K562 (cell line): ENCODE measurements around the gene SENP3. TPM values are rescaled to one million over a fixed set of nuclear protein-coding genes. Genes with fewer than 3 reads are reported as not detected.

ENCODE experiments used
- CEBPZ ChIP-seq: fragments of 150-350 bp; IDR thresholded peaks from 2 replicates; pipeline ENCODE4 v1.6.1; 2014; ENCODE audit warnings: low read depth, mild to moderate bottlenecking, low read length, borderline replicate concordance
- CTBP1 ChIP-seq: fragments of 450-650 bp; IDR thresholded peaks from 2 replicates; pipeline ENCODE4 v1.6.1; 2016; ENCODE audit warnings: borderline replicate concordance
- EHMT2 ChIP-seq: fragments of 450-650 bp; IDR thresholded peaks from 2 replicates; pipeline ENCODE4 v1.6.1; 2018; ENCODE audit warnings: antibody characterized with exemption
- FOSL1 ChIP-seq: fragments of 200-800 bp; sonication (Bioruptor generic); conservative IDR thresholded peaks from 2 replicates; pipeline ENCODE4 v1.6.1; 2016; ENCODE audit warnings: missing genetic modification characterization, missing compliant biosample characterization
- GTF2A2 ChIP-seq: IDR thresholded peaks from 2 replicates; pipeline ENCODE4 v1.6.1; 2016; ENCODE audit warnings: mild to moderate bottlenecking, missing genetic modification characterization, missing compliant biosample characterization
- GTF2E2 ChIP-seq: fragments of 200-800 bp; sonication (Bioruptor generic); IDR thresholded peaks from 2 replicates; pipeline ENCODE4 v1.6.1; 2016; ENCODE audit warnings: missing genetic modification characterization, missing compliant biosample characterization
- HES1 ChIP-seq: fragments of 450-650 bp; IDR thresholded peaks from 2 replicates; pipeline ENCODE4 v1.6.1; 2016; ENCODE audit warnings: low read depth, mild to moderate bottlenecking, moderate library complexity
- MAFK ChIP-seq: IDR thresholded peaks from 2 replicates; pipeline ENCODE4 v1.6.1; 2011; ENCODE audit warnings: low read length, improper control_type of control experiment
- POLR2G ChIP-seq: fragments of 200-400 bp; formaldehyde crosslinking; IDR thresholded peaks from 2 replicates; pipeline ENCODE4 v1.6.1; 2017; ENCODE audit warnings: low read depth, mild to moderate bottlenecking, antibody characterized with exemption, low read length, moderate library complexity
- STAT6 ChIP-seq: sonication (generic); formaldehyde crosslinking; IDR thresholded peaks from 2 replicates; pipeline ENCODE4 v1.8.1; 2023; ENCODE audit warnings: mild to moderate bottlenecking, missing genetic modification reagents
- TFAM ChIP-seq: fragments of 250-450 bp; sonication (Bioruptor Pico); conservative IDR thresholded peaks from 2 replicates; pipeline ENCODE4 v1.5.0; 2021; ENCODE audit warnings: mild to moderate bottlenecking, moderate library complexity
- TFAP4 ChIP-seq: sonication (generic); formaldehyde crosslinking; IDR thresholded peaks from 2 replicates; pipeline ENCODE4 v1.8.0; 2022; ENCODE audit warnings: missing genetic modification reagents, mild to moderate bottlenecking, moderate library complexity, borderline replicate concordance
- THRAP3 ChIP-seq: fragments of 450-650 bp; IDR thresholded peaks from 2 replicates; pipeline ENCODE4 v1.6.1; 2016; ENCODE audit warnings: mild to moderate bottlenecking, inconsistent platforms, borderline replicate concordance
- TSHZ1 ChIP-seq: fragments of 250-450 bp; sonication (Bioruptor Pico); IDR thresholded peaks from 2 replicates; pipeline ENCODE4 v1.4.0; 2020; ENCODE audit warnings: mild to moderate bottlenecking, moderate library complexity
- ZSCAN32 ChIP-seq: fragments of 450-650 bp; formaldehyde crosslinking; IDR thresholded peaks from 2 replicates; pipeline ENCODE4 v1.4.0; 2020; ENCODE audit warnings: mild to moderate bottlenecking, moderate library complexity
- polyA plus RNA-seq, 8 experiments: library from polyadenylated mRNA; depleted of rRNA in 4 of 8; stranded (reverse) in 5 of 8; unstranded in 3 of 8; fragments of >200 nt; fragmentation: Nextera tagmentation in 2 of 8; fragmentation: Illumina TruSeq in 1 of 8; extraction: Ambion mirVana in 2 of 8; extraction: Trizol in 1 of 8; gene quantifications; 2 replicates each; pipeline versions ENCODE4 v1.2.1 to v1.2.3, GENCODE V29; 2011 to 2014; ENCODE audit warnings: inconsistent platforms in 1 of 8, missing spikeins in 1 of 8
- total RNA-seq, 7 experiments: library from RNA; depleted of rRNA in 6 of 7; stranded (reverse); fragments of >200 nt in 6 of 7; fragmentation: Illumina TruSeq in 2 of 7; extraction: Trizol in 2 of 7; gene quantifications; 2 replicates each; pipeline versions ENCODE4 v1.2.1 to v1.2.3, GENCODE V29; 2011 to 2021; ENCODE audit warnings: low replicate concordance in 1 of 7

The SENP3 gene
- total and polyA plus RNA-seq, 9 of the 15 experiments (the other 6 are each of a cell fraction or from before 2014, with no cell fraction given) = 0.63 to 102 (median 78.8) TPM

- TF ChIP-seq ZSCAN32 (CRISPR knock-in tag) (no peak), POLR2G (no peak), CEBPZ (no peak), MAFK (peak; percentile 62; the same call in 1 of the 2 replicates), TSHZ1 (CRISPR knock-in tag) (no peak), GTF2A2 (tag) (no peak), HES1 (no peak), STAT6 (CRISPR knock-in tag) (no peak), FOSL1 (peak; percentile 63), CTBP1 (peak; percentile 82), TFAP4 (CRISPR knock-in tag) (no peak), EHMT2 (no peak), THRAP3 (no peak), GTF2E2 (tag) (no peak), TFAM (CRISPR knock-in tag) (no peak)
Measured at GRCh38 chr17:7580604-7581575, 19.2 kb downstream of the SENP3 start (continued).
